GM12874 (cell line): Measurements from ENCODE around the gene ADSS1.

ENCODE experiments used
- CTCF ChIP-seq: IDR thresholded peaks from 2 replicates; pipeline ENCODE4 v1.5.1; 2011; ENCODE audit warnings: low read depth, mild to moderate bottlenecking, control low read depth, low read length, moderate library complexity; ENCODE audit not compliant: insufficient read depth

Gene ADSS1

GRCh38 chr14:104708606-104709268, 15.3 kb upstream of the ADSS1 start:
- peak; percentile 99 for TF ChIP-seq CTCF

- TF ChIP-seq CTCF = no peak
Measured at GRCh38 chr14:104709387-104710039, 14.5 kb upstream of the ADSS1 start.

GRCh38 chr14:104710071-104710735, 13.8 kb upstream of the ADSS1 start:
- no peak for TF ChIP-seq CTCF

GRCh38 chr14:104712881-104713734, 10.9 kb upstream of the ADSS1 start:
- TF ChIP-seq CTCF = no peak

- no peak for TF ChIP-seq CTCF
Measured at GRCh38 chr14:104714066-104714465, 10.0 kb upstream of the ADSS1 start.

GRCh38 chr14:104714681-104715080, 9.3 kb upstream of the ADSS1 start:
- no peak for TF ChIP-seq CTCF

GRCh38 chr14:104715416-104715815, 8.6 kb upstream of the ADSS1 start:
- TF ChIP-seq CTCF = no peak
